Hepatocyte (in vitro differentiated cells): ENCODE data around the gene PSMD5.

Experiments
- EZH2 ChIP-seq: fragments of 200-600 bp; sonication (generic); IDR thresholded peaks from 2 replicates; pipeline ENCODE4 v1.6.1; 2016; ENCODE audit warnings: antibody characterized with exemption, mild to moderate bottlenecking, borderline replicate concordance
- EZH2phosphoT487 ChIP-seq: fragments of 200-600 bp; sonication (generic); IDR thresholded peaks from one replicate; pipeline ENCODE4 v1.6.1; 2018; ENCODE audit warnings: antibody characterized with exemption, mild to moderate bottlenecking, low read depth, moderate library complexity; ENCODE audit not compliant: unreplicated experiment, severe bottlenecking
- TF ChIP-seq, protein P1 (sequence below): fragments of 200-600 bp; sonication (generic); IDR thresholded peaks from 2 replicates; pipeline ENCODE4 v1.5.1; 2016; ENCODE audit warnings: antibody characterized with exemption, mild to moderate bottlenecking; ENCODE audit not compliant: poor library complexity

DNA sequence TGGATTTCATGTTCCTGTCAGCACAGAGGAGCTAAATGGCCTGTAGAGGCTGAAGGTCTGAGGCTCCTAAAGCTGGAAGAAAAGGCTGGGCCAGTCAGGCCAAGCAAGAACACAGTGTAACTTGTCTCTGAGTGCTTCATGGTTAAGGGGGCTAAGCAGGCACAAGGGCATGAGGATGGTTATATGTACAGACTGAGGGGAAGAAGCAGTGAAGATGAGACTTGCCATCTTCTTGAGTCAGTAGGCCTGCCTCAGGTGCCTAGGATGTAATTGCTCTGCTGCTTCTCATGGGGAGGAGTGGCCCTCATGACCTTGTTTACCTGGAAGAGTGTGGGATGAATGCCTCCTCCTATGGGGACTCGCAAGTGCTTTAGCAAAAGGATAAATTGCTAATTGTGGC lies 8.7 kb upstream of the PSMD5 start:
- TF ChIP-seq, protein P1, sequence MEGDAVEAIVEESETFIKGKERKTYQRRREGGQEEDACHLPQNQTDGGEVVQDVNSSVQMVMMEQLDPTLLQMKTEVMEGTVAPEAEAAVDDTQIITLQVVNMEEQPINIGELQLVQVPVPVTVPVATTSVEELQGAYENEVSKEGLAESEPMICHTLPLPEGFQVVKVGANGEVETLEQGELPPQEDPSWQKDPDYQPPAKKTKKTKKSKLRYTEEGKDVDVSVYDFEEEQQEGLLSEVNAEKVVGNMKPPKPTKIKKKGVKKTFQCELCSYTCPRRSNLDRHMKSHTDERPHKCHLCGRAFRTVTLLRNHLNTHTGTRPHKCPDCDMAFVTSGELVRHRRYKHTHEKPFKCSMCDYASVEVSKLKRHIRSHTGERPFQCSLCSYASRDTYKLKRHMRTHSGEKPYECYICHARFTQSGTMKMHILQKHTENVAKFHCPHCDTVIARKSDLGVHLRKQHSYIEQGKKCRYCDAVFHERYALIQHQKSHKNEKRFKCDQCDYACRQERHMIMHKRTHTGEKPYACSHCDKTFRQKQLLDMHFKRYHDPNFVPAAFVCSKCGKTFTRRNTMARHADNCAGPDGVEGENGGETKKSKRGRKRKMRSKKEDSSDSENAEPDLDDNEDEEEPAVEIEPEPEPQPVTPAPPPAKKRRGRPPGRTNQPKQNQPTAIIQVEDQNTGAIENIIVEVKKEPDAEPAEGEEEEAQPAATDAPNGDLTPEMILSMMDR: no peak
- TF ChIP-seq EZH2: no peak
- TF ChIP-seq EZH2phosphoT487: no peak
